GM19397 (cell line): ENCODE measurements around the gene COL9A3.
"Not testable (repeated sequence)": the region's sequence is repeated elsewhere in the genome, so short reads cannot be mapped to it uniquely, and the experiment has no call there.

Experiments used
- ATAC-seq: cut with Tn5 transposase; IDR thresholded peaks from one replicate; pipeline ENCODE4 v1.9.1; 2021; ENCODE audit warnings: mild to moderate bottlenecking, moderate library complexity; ENCODE audit not compliant: unreplicated experiment

Gene COL9A3

DNA sequence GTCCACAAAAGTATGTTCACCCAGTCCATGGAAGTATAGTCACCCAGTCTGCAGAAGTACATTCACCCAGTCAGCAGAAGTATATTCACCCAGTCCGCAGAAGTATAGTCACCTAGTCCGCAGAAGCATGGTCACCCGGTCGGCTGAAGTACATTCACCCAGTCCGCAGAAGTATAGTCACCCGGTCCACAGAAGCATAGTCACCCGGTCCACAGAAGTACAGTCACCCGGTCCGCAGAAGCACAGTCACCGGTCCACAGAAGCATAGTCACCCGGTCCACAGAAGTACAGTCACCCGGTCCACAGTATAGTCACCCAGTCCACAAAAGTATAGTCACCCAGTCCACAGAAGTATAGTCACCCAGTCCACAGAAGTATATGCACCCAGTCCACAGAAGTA lies 36.0 kb downstream of the COL9A3 start:
- ATAC-seq = no peak

DNA sequence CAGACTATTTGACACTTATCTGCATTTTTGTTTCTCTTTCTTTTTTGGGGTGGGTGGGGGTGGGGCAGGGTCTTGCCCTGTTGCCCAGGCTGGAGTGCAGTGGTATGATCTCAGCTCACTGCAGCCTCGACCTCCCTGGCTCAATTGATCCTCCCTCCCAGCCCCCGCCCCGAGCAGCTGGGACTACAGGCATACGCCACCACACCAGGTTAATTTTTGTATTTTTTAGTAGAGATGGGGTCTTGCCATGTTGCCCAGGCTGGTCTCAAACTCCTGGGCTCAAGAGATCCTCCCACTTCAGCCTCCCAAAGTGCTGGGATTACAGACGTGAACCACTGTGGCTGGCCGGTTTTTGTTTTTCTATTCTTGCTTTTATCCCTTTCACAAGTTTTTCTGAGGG lies 36.5 kb downstream of the COL9A3 start:
- not testable (repeated sequence) for ATAC-seq

DNA sequence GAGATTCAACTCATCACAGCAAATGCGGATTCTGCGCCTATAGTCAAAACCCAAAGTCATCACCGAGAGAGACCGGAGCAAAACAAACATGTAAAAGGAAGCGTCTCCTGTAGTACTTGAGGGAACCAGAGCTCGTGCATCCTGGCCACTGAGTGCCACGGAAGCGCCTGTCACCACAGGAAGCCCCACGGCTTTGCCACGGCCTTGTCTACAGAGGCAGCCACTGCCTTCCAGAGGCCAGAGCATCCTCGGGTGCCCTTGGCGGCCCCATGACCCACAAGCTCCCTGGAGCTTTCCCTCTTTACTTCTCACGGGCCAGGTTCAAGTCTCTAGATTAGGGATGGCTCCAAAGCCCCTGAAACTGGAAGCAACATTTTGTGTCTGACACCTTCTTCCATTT lies 37.3 kb downstream of the COL9A3 start:
- no peak for ATAC-seq

DNA sequence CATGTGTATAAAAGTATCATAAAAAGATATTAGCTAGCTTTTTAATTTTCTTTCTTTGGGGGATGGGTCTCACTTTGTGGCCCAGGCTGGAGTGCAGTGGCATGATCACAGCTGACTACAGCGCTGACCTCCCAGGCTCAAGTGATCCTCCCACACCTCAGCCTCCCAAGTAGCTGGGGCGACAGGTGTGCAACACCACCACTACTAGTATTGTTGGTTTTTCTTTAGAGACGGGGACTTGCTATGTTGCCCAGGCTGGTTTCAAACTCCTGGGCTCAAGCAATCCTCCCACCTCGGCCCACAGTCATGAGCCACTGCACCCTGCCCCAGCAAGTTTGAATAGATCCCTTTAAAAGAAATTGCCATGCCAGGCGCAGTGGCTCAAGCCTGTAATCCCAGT lies 38.3 kb downstream of the COL9A3 start:
- ATAC-seq = no peak

DNA sequence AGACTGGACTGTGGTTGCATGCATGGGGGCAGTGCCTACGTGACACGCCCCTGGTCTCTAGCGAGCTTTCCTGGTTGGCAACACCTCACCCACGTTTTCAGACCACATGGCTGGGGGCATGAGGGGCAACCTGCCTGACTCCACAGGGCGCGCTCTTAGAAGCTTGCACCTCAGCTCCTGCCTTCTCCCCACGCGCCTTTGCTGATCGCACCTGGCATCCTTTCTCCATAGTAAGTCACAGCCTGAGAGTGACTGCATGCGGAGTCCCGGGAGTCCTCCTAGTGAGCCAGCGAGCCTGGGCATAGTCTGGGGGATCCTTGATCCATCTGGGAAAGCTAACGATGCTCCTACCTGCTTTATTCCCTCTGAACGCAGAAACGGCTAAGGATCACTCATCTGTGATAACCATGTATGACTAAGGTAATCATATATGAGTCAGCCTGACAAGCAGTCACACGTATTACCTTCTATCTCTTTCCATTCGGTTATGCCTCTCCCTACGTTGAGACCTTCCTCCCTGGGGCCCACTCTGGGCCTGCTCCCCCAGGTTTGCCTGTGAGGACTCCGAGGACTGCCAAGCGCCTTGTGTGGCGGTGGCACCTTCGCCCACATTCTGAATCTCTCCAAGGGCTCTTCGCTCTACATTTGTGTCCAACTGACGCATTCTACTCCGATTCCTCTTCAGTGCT lies 40.2 kb downstream of the COL9A3 start:
- no peak for ATAC-seq

DNA sequence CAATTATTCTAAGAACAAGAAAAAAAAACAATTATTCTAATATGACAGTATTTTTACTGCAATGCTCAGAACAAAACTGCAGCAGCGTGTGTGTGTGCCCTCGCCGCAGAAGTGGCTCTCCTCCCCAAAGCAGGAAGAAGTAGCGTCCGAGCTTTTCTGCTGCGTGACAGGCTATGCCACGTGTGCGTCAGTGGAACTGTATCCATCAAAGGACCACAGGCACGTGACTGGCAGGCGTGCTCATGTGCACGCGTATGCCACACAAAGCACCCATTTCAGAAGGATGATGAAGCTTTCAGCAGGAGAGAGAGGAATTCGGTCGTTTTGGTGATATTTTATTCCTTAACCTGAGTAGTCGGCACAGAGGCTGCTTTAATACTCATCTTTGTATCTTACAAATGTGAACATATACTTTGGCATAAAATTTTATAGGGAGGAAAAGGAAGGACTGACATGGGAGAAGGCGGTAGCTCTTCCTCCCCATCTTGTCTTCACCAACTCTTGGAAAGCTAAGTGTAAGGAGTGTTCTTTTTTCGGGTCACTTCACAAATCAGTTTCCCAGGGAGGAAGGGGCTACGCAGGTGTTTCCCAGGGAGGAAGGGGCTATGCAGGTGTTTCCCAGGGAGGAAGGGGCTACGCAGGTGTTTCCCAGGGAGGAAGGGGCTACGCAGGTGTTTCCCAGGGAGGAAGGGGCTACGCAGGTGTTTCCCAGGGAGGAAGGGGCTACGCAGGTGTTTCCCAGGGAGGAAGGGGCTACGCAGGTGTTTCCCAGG lies 41.4 kb downstream of the COL9A3 start:
- no peak for ATAC-seq

DNA sequence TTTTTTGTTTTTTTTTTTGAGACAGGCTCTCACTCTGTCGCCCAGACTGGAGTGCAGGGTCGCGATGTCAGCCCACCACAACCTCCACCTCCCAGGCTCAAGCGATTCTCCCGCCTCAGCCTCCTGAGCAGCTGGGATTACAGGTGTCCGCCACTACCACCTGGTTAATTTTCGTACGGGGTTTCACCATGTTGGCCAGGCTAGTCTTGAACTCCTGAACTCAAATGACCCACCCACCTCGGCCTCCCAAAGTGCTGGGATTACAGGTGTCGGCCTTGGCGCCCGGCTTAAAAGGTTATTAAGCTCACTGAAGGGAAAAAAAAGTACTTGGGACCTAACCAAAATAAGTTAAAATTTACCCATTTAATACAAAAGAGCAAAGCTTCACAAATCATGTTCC lies 42.9 kb downstream of the COL9A3 start:
- no peak for ATAC-seq

DNA sequence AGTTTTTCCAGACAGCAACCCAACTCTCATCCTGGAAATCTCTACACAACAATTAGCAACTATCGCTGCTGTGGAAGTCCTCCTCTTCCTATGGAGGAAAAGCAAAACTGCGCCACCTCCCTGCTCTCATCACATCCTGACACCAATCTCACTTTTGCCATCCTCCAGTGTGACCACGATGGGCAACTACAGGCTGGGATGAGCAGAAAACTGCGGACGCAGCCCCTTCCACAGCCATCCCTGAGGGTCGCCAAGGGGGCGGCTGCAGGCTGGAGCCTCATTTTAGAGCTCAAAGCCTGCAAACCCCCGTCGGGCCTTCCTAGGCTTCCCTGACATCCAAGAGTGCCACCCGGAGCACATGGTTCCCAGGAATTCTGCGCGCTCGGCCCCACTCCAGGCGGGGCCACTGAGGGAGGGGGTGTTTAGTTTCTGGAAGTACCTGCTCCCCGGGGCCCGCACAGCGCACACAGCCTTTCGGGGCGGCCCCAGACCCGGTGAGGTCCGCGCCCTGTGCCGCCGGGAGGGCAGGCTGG lies 43.6 kb downstream of the COL9A3 start:
- ATAC-seq = no peak

DNA sequence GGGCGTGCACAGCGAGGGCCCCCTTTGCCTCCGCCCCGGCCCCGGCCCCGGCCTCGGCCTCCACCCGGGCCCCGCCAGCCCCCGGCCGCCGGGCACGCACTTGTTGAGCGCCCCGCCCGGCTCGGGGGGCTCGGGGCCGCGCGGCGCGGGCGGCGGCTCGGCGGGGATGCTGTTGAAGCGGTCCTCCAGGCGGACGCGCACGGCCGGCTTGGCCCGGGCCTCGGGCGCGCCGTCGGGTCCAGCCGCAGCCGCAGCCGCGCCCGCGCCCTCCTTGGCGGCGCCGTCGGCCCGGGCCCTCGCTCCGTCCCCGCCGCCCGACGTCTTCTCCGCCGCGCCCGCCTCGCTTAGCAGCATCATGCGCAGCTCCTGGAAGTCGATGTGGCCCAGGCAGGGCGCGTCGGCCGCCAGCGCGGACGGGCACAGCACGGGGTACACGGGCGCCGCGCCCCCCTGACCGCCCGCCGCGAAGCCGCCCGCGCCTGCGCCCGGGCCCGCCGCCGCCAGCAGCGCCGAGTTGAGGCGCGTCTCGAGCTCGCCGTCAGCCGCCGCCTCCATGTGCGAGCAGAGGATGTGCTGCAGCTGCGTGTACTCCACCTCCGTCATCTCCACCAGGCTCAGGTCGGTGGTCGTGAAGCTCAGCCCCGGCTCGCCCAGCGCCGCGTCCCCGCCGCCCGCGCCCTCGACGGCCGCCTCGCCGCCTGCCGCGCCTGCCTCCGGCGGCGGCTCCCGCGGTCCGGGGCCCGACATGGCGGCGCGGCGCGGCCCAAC lies 44.3 kb downstream of the COL9A3 start:
- ATAC-seq = peak; percentile 48

DNA sequence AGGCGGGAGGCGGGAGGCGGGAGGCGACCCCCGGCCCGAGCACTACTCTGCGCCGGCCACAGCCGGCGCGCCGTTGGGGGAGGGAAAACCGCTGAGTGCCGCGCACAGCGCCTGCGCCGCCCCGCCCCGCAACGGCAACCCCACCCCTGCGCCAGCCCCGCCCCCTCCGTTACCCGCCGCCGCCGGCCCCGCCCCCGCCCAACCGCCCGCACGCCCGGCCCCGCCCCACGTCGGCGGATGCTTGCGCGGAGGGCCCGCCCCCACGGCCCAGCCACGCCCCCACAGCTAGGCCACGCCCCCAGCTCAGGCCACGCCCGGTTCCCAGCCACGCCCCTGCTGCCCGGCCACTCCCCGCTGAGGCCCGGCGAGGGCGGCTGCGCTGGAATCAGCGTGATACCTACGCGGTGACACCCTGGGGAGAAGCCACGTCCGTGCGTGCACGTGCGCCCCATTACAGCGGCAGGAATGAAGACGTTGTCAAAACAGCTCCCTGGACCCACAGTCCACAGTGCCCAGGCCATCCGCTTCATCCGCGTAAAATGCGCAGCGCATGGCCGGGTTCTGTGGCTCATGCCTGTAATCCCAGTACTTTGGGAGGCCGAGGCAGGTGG lies 45.0 kb downstream of the COL9A3 start, which contains the start of gene TCFL5:
TSS of gene TCFL5 (minus strand) at position 97 of the 611 bp plus-strand sequence. CDS start 152 bp downstream, outside the sequence.
- peak; percentile 66 for ATAC-seq

DNA sequence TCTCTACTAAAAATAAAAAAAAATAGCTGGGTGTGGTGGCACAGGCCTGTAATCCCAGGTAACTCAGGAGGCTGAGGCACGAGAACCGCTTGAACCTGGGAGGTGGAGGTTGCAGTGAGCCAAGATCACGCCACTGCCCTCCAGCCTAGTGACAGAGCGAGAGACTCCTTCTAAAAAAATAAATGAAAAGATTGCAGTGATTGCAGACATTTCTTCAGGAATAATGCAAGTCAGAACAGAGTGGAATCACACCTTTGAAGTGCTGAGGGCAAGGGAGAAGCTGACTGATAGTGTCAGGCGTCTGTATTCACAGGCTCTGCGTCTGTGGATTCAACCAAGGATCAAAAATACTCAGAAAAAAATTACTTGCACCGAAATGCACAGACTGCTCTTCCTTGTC lies 47.4 kb downstream of the COL9A3 start:
- no peak for ATAC-seq

DNA sequence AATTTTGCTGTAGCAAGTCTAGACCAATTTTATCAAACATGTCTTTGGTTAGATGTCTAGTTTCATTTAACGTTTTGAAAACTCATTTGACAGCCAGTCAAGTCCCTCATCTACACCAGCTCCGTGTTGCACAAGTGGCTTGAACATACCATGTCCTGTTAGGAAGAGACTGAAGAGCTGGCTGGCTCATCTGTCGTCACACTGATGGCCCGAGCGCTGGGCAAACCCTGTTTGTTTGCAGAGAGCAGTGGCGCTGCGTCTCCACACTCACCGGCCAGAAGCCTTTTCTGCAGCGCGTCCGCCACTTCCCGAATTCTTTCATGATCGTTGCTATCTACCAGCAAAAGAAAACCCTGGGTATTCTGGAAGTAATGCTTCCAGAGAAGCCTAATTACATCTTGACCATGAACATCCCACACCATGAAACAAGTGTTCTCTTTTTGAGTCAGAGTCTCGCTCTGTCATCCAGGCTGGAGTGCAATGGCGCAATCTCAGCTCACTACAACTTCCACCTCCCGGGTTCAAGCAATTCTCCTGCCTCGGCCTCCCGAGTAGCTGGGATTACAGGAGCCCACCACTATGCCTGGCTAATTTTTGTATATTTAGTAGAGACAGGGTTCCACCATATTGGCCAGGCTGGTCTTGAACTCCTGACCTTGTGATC lies 55.5 kb downstream of the COL9A3 start:
- no peak for ATAC-seq

DNA sequence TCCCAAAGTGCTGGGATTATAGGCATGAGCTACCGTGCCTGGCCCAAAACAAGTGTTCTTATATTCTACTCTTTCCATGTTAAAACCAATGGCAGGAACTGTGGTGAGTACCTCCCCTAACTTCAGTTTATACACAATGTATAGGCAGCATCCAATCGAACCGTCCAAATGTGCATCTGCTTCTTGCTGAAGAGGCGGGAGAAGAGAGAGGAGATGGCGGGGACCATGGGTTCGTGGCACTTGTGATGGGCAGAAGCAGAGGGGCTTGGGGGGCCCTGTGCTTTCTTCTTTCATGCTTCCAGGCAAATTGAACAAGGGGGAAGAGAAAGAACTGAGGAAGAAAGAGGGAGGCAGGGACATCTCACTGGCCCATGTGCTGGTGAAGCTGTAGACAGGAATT lies 56.0 kb downstream of the COL9A3 start:
- no peak for ATAC-seq

DNA sequence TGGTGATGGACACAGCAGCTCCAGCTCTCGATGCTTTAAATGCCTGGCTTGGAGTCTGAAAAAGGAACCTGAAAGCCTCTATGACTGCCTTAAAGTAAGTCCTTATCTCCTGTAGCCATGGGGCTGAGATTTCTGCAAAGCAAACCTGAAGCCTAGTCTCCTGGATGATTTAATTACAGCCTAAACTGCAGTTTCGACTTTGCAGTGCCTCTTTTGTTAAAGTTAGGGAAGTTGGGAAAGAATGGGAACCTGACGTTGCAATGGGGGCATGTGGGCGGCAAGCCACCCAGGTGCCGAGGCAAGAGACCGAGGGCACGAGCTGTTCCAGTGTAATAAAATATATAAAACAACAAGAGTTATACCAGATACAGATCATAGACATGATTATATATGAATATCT lies 56.4 kb downstream of the COL9A3 start:
- ATAC-seq = no peak

DNA sequence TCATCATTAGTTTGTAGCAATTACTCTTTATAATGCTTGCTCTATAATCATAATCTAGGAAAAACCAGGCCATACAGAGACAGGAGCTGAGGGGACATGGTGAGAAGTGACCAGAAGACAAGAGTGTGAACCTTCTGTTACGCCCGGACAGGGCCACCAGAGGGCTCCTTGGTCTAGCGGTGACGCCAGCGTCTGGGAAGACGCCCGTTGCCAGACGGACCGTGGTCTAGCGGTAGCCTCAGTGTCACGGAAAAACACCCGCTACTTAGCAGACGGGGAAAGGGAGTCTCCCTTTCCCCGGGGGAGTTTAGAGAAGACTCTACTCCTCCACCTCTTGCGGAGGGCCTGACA lies 56.8 kb downstream of the COL9A3 start:
- ATAC-seq = not testable (repeated sequence)

DNA sequence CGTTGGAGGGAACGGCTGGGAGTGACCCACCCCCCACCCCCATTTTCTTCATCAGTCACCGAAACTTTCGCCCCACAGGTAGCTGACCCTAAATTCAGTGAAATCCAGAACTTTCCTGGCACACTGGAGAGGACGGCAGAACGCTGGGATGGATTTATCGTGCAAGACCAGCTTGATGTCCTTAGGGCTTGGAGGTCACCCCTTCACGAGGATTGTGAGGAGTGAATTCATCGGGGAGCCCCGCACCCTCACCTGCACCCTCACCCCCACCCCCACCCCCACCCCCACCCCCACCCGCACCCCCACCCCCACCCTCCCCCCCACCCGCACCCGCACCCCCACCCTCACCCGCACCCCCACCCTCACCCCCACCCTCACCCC lies 58.1 kb downstream of the COL9A3 start:
- no peak for ATAC-seq

DNA sequence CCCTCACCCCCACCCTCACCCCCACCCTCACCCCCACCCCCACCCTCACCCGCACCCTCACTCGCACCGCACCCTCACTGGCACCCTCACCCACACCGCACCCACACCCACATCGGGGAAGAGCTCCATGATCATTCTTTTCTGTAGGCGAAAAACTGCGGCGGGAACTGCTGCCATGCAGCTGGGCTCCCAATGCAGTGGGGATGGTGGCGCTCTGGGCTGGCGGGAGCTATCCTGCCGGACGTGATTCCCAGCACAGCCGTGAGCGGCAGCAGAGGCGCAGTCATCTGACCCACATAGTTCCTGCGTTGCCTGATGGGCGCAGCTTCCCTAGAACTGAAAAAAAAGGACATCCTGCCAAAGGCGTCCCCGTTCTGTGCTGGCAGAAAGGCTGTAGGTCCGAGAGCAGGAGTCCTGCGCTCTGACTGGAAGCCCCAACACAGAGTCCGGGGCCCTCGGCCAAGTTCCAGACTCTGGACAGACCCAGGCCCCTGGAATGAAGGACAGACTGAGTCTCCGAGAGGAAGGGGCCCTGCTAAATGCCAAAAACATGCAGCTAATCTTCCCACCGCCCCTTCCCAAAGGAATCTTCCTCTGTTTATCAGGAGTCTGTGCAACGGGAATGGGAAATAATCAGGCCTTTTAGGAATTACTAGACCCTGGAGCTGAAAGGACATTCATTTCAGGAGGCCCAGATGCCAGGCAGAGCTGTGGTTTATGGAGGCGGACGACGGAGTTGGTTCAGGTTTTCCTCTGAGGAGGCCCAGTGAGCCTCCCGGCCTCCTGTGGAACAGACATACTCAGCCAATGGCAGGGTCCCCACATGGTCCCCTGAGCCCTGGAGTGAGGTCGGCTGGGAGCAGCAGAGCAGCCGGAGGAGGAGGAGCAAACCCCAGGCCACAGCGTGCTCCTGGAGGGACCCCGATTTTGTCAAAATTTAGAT lies 58.8 kb downstream of the COL9A3 start:
- no peak for ATAC-seq

DNA sequence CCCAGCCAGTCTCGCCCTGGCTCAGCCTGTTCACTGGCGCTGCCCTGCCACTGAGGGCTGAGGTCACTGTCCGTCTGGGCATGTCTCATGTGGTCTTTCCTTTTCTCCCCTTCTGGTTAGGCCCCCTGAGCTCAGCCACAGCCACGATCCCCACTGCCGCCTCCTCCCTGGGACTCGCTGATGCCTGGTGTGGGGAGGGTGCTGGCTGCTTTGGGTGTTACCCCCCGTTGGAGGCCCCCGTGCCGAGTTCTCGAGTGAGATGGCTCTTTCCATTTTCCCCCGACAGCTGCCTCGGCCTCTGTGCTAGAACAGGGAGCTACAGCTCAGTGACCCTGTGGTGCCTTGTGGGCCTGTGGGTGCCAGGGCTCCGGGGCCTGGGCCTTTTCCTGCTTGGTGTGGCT lies 59.7 kb downstream of the COL9A3 start:
- ATAC-seq = no peak
